Spleen (tissue), 11 donors: ENCODE measurements around the gene RNF157. TPM values are rescaled to one million over a fixed set of nuclear protein-coding genes. Genes with fewer than 3 reads are reported as not detected.

Experiments used
- DNase-seq: peaks from one replicate; pipeline ENCODE4 v3.0.0-alpha.2; 2020
- H3K27ac ChIP-seq, 8 donors: fragments of 200-600 bp; sonication (generic) in 7 of 8; 1 replicate in 4 of 8; 2 replicates in 4 of 8; pipeline versions ENCODE4 v1.5.0 to v1.8.0; 2016 to 2021; ENCODE audit warnings: inconsistent platforms in 4 of 8, mild to moderate bottlenecking in 4 of 8, moderate library complexity in 1 of 8
- H3K27me3 ChIP-seq, 7 donors: fragments of 200-600 bp; sonication (generic) in 6 of 7; replicated peaks in 1 of 7; 1 replicate in 4 of 7; 2 replicates in 3 of 7; pipeline versions ENCODE4 v1.5.0 to v1.8.0; 2016 to 2021; ENCODE audit warnings: inconsistent platforms in 3 of 7, mild to moderate bottlenecking in 1 of 7
- H3K36me3 ChIP-seq, 6 donors: fragments of 200-600 bp; sonication (generic) in 5 of 6; 1 replicate in 4 of 6; 2 replicates in 2 of 6; pipeline versions ENCODE4 v1.5.0 to v1.8.0; 2016 to 2021; ENCODE audit warnings: inconsistent platforms in 2 of 6
- H3K4me1 ChIP-seq, 6 donors: fragments of 200-600 bp; sonication (generic) in 5 of 6; 1 replicate in 3 of 6; 2 replicates in 3 of 6; pipeline versions ENCODE4 v1.5.0 to v1.8.0; 2016 to 2021; ENCODE audit warnings: inconsistent platforms in 3 of 6
- H3K4me3 ChIP-seq, 8 donors: fragments of 200-600 bp; sonication (generic) in 7 of 8; 1 replicate in 4 of 8; 2 replicates in 4 of 8; pipeline versions ENCODE4 v1.5.0 to v1.8.0; 2016 to 2021; ENCODE audit warnings: inconsistent platforms in 4 of 8, mild to moderate bottlenecking in 4 of 8, moderate library complexity in 2 of 8
- H3K9me3 ChIP-seq, 8 donors: fragments of 200-600 bp; sonication (generic) in 7 of 8; 1 replicate in 4 of 8; 2 replicates in 4 of 8; pipeline versions ENCODE4 v1.5.0 to v1.8.0; 2016 to 2021; ENCODE audit warnings: inconsistent platforms in 4 of 8
- CTCF ChIP-seq, 11 experiments: fragments of 200-600 bp in 7 of 11; fragments of 450-650 bp in 4 of 11; sonication (generic) in 4 of 11; IDR thresholded peaks in 8 of 11; conservative IDR thresholded peaks in 3 of 11; 1 replicate in 7 of 11; 2 replicates in 4 of 11; pipeline versions ENCODE4 v1.4.0 to v1.8.0; 2016 to 2021; ENCODE audit warnings: antibody characterized with exemption in 11 of 11, inconsistent platforms in 4 of 11, mild to moderate bottlenecking in 1 of 11
- POLR2A ChIP-seq, 3 donors: fragments of 450-650 bp; IDR thresholded peaks; one replicate each; pipeline ENCODE4 v1.5.1; 2017; ENCODE audit warnings: antibody characterized with exemption in 3 of 3, mild to moderate bottlenecking in 1 of 3
- POLR2AphosphoS5 ChIP-seq, 3 donors: sonication (generic); formaldehyde crosslinking; IDR thresholded peaks; one replicate each; pipeline ENCODE4 v1.5.1; 2017; ENCODE audit warnings: antibody characterized with exemption in 3 of 3
- WGBS, 5 donors: extraction: QIAGEN DNeasy Blood & Tissue Kit in 3 of 5; methylation state at CpG; one replicate each; pipeline versions ENCODE4 v1.1.5 to v1.1.7; 2013 to 2018; 5-methylcytosine and 5-hydroxymethylcytosine counted together
- intact Hi-C: fragments of 100-400 bp; cut with DNase I; formaldehyde crosslinking; loops from one replicate; pipeline ENCODE4 v1.15.0; 2023; ENCODE audit warnings: low total_unique reads
- polyA plus RNA-seq, 3 donors: library from polyadenylated mRNA; stranded (reverse); fragments of 200-250 nt; gene quantifications; one replicate each; pipeline ENCODE4 v1.2.1, GENCODE V29; 2013
- total RNA-seq, 7 donors: library from RNA; depleted of rRNA in 3 of 7; stranded (reverse); fragments of >200 nt in 3 of 7; fragmentation: NEBNext Ultra II Directional in 4 of 7; extraction: Animal tissue kit (Norgen Biotek cat#: 25700) in 4 of 7; gene quantifications; one replicate each; pipeline versions ENCODE4 v1.1.0 to v1.2.1, GENCODE V29; 2016 to 2021
- donor health status: healthy with polysubstance abuse.
- donor health status: DM: no; HTN: no; CAD: no; lungs with moderate emphysema.
- donor health status: DM: no; HTN: no; CAD: no.
- donor health status: Bipolar disorder and iron deficiency.
- donor health status: healthy.
- donor health status: DM: no; HTN: no; CAD: no.
- donor health status: DM: yes; HTN: yes; CAD: no.

Gene RNF157
- total and polyA plus RNA-seq, 10 donors = 0.89 to 13.0 (median 7.6) TPM

GRCh38 chr17:76237859-76238313 is 2.4 kb downstream of the RNF157 start:
- DNase-seq = no peak
- no peaks in the 10 kb centered on the region for H3K36me3 ChIP-seq
- WGBS, 5 donors = 87 to 94% (median 88%) methylated on average over 7 of the region's 7 CpGs
- intact Hi-C loops = loop anchor here (10.0 kb wide), 1 partner anchor 53 kb away; no protein-coding TSS in a partner anchor
- H3K9me3 ChIP-seq = no peaks in the 10 kb centered on the region
- peaks cover 0 to 48% (median 22%) of the 10 kb centered on the region in 7 donors for H3K27me3 ChIP-seq
- TF ChIP-seq POLR2A (IDR thresholded peaks at IDR 0.05) = no peak
- TF ChIP-seq CTCF (IDR thresholded peaks at IDR 0.05 in 8 of 11, conservative IDR thresholded peaks at IDR 0.05 in 3 of 11) = no peak
- TF ChIP-seq POLR2AphosphoS5 (IDR thresholded peaks at IDR 0.05) = no peak
- H3K4me3 ChIP-seq = no peak overlapping the region
- peaks cover 8 to 26% (median 17%) of the 10 kb centered on the region in 6 donors for H3K4me1 ChIP-seq
- H3K27ac ChIP-seq = no peak overlapping the region

GRCh38 chr17:76236603-76237002 is 3.7 kb downstream of the RNF157 start:
- Histone ChIP-seq H3K27me3 (peaks cover 0 to 36% (median 13%) of the 10 kb centered on the region in 7 donors), H3K9me3 (no peaks in the 10 kb centered on the region), H3K4me3 (no peak overlapping the region), H3K4me1 (peaks cover 8 to 24% (median 16%) of the 10 kb centered on the region in 6 donors), H3K36me3 (no peaks in the 10 kb centered on the region), H3K27ac (no peak overlapping the region)
- TF ChIP-seq CTCF (IDR thresholded peaks at IDR 0.05 in 8 of 11, conservative IDR thresholded peaks at IDR 0.05 in 3 of 11) = no peak
- no peak for TF ChIP-seq POLR2AphosphoS5 (IDR thresholded peaks at IDR 0.05)
- TF ChIP-seq POLR2A (IDR thresholded peaks at IDR 0.05) = no peak
- intact Hi-C loops = loop anchor here (10.0 kb wide), 1 partner anchor 52 kb away; no protein-coding TSS in a partner anchor
- DNase-seq = no peak

- no peak overlapping the region for H3K27ac ChIP-seq
- H3K9me3 ChIP-seq = no peaks in the 10 kb centered on the region
- TF ChIP-seq POLR2A (IDR thresholded peaks at IDR 0.05) (no peak), CTCF (IDR thresholded peaks at IDR 0.05 in 8 of 11, conservative IDR thresholded peaks at IDR 0.05 in 3 of 11) (no peak), POLR2AphosphoS5 (IDR thresholded peaks at IDR 0.05) (no peak)
- no peak overlapping the region for H3K4me3 ChIP-seq
- H3K4me1 ChIP-seq = peaks cover 1 to 16% (median 8%) of the 10 kb centered on the region in 6 donors
- peaks cover 0 to 28% (median 8%) of the 10 kb centered on the region in 7 donors for H3K27me3 ChIP-seq
- intact Hi-C loops = loop anchor here (10.0 kb wide), 1 partner anchor 51 kb away; no protein-coding TSS in a partner anchor
- H3K36me3 ChIP-seq = no peaks in the 10 kb centered on the region
- DNase-seq = no peak
- WGBS, 5 donors = 87 to 97% (median 95%) methylated on average over 2 of the region's 2 CpGs
Observed at GRCh38 chr17:76235883-76236282, 4.4 kb downstream of the RNF157 start.

- TF ChIP-seq CTCF (IDR thresholded peaks at IDR 0.05 in 8 of 11, conservative IDR thresholded peaks at IDR 0.05 in 3 of 11) (no peak), POLR2A (IDR thresholded peaks at IDR 0.05) (no peak), POLR2AphosphoS5 (IDR thresholded peaks at IDR 0.05) (no peak)
- peaks cover 0 to 17% (median 0%) of the 10 kb centered on the region in 7 donors for H3K27me3 ChIP-seq
- H3K36me3 ChIP-seq = no peaks in the 10 kb centered on the region
- DNase-seq = no peak
- H3K9me3 ChIP-seq = no peaks in the 10 kb centered on the region
- intact Hi-C loops = loop anchor here (10.0 kb wide), 1 partner anchor 50 kb away; no protein-coding TSS in a partner anchor
- no peak overlapping the region for H3K27ac ChIP-seq
- WGBS, 5 donors = 60 to 72% (median 63%) methylated on average over 5 of the region's 5 CpGs
- H3K4me1 ChIP-seq = peaks cover 0 to 7% (median 0%) of the 10 kb centered on the region in 6 donors
- no peak overlapping the region for H3K4me3 ChIP-seq
Observed at GRCh38 chr17:76234354-76234679, 6.0 kb downstream of the RNF157 start.
